ENCODE results near the gene PRCD. TPM values are rescaled to one million over a fixed set of nuclear protein-coding genes. Genes with fewer than 3 reads are reported as not detected.

PRCD gene
- total RNA-seq, 6 experiments from 2014 or later, result 0.12 to 1.3 (median 0.22) TPM; not detected in 3

GRCh38 chr17:76499267-76499667 is 40.6 kb upstream of the PRCD start:
- no peak for TF ChIP-seq POLR2A (IDR thresholded peaks at IDR 0.05)
- no peak for TF ChIP-seq CTCF (IDR thresholded peaks at IDR 0.05)
- Histone ChIP-seq H3K27ac (peak overlapping the region in 2 of 3 donors; percentile 24 to 90), H3K27me3 (no peaks in the 10 kb centered on the region), H3K4me3 (no peak overlapping the region), H3K36me3 (no peaks in the 10 kb centered on the region), H3K4me1 (peaks cover 0 to 36% (median 3%) of the 10 kb centered on the region in 4 donors), H3K9me3 (no peaks in the 10 kb centered on the region)
- 40% methylated on average over 4 of the region's 5 CpGs for WGBS (ENCODE audit: insufficient coverage, low coverage, low lambda C conversion rate, missing lambda C conversion rate)
- ATAC-seq (no peak), DNase-seq (no peak)
- intact Hi-C loops (cut with DNase I), result no loop called here

- Histone ChIP-seq H3K27ac (peak overlapping the region; percentile 70 to 90 (median 72)), H3K4me3 (peak overlapping the region; percentile 80 to 91 (median 82)), H3K27me3 (no peaks in the 10 kb centered on the region), H3K36me3 (no peaks in the 10 kb centered on the region), H3K9me3 (no peaks in the 10 kb centered on the region), H3K4me1 (peaks cover 0 to 36% (median 3%) of the 10 kb centered on the region in 4 donors)
- no peak for ATAC-seq
- intact Hi-C loops (cut with DNase I), result loop anchor here in 1 of 2 donors (10.0 kb wide), 1 partner anchor 95 kb away; no protein-coding TSS in a partner anchor
- 38% methylated on average over 9 of the region's 17 CpGs for WGBS (ENCODE audit: insufficient coverage, low coverage, low lambda C conversion rate, missing lambda C conversion rate)
- TF ChIP-seq POLR2A (IDR thresholded peaks at IDR 0.05), result no peak
- TF ChIP-seq CTCF (IDR thresholded peaks at IDR 0.05), result no peak
- no peak for DNase-seq
Observed at GRCh38 chr17:76500074-76500746, 39.6 kb upstream of the PRCD start.

GRCh38 chr17:76500747-76501017 is 39.2 kb upstream of the PRCD start:
- ATAC-seq (no peak), DNase-seq (no peak)
- peak overlapping the region; percentile 80 to 91 (median 82) for H3K4me3 ChIP-seq
- TF ChIP-seq CTCF (IDR thresholded peaks at IDR 0.05) (no peak), POLR2A (IDR thresholded peaks at IDR 0.05) (no peak)
- peaks cover 0 to 36% (median 3%) of the 10 kb centered on the region in 4 donors for H3K4me1 ChIP-seq
- no CpG with 5 or more reads among the region's 10 CpGs for WGBS (ENCODE audit: insufficient coverage, low coverage, low lambda C conversion rate, missing lambda C conversion rate)
- intact Hi-C loops (cut with DNase I), result loop anchor here in 1 of 2 donors (10.0 kb wide), 1 partner anchor 96 kb away; no protein-coding TSS in a partner anchor
- H3K27ac ChIP-seq, result peak overlapping the region; percentile 70 to 90 (median 72)
- no peaks in the 10 kb centered on the region for H3K9me3 ChIP-seq
- no peaks in the 10 kb centered on the region for H3K27me3 ChIP-seq
- no peaks in the 10 kb centered on the region for H3K36me3 ChIP-seq

- Histone ChIP-seq H3K9me3 (no peaks in the 10 kb centered on the region), H3K4me3 (peak within 1 kb of the TSS; percentile 80 to 91 (median 82)), H3K4me1 (peaks cover 0 to 36% (median 3%) of the 10 kb centered on the region in 4 donors), H3K27ac (peak within 1 kb of the TSS; percentile 70 to 90 (median 72)), H3K27me3 (no peaks in the 10 kb centered on the region), H3K36me3 (no peaks in the 10 kb centered on the region)
- TF ChIP-seq POLR2A (IDR thresholded peaks at IDR 0.05) (peak; percentile 94), CTCF (IDR thresholded peaks at IDR 0.05) (no peak)
- DNase-seq (peak; percentile 95 to 96 (median 96)), ATAC-seq (peak; percentile 81 to 94 (median 92))
- intact Hi-C loops (cut with DNase I), result loop anchor here in 1 of 2 donors (10.0 kb wide), 1 partner anchor 96 kb away; no protein-coding TSS in a partner anchor
- WGBS (ENCODE audit: insufficient coverage, low coverage, low lambda C conversion rate, missing lambda C conversion rate), result 9% methylated on average over 8 of the region's 72 CpGs
Observed at GRCh38 chr17:76501018-76501826, 38.6 kb upstream of the PRCD start, which contains the start of gene RHBDF2. Gene RHBDF2, minus strand, starts transcription at chr17:76501423. Its CDS starts 19,899 bp downstream, at chr17:76481524.

Measured in right lobe of liver (tissue), 6 donors.